ENCODE measurements around the gene GSK3A.

The GSK3A gene

DNA sequence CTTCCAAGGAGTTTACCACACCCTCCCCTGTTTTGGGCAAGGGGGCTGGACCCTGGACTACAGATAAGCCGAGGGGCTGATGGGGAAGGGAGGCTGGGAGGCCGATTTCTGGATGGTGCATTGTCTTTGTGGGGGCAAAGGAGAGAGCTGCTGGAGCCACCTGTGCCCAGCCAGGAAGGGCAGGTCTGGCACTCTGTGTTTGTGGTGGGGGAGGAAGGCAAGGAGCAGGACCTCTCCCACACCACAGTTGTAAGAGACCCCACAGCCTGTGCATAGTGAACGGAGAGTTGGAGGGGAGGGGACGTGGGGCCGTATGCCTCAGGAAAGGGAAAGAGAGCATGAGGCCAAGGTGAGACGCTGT is 43.6 kb upstream of the GSK3A start:
- H3K9me3 ChIP-seq, result no peaks in the 10 kb centered on the region
- DNase-seq, result no peak

DNA sequence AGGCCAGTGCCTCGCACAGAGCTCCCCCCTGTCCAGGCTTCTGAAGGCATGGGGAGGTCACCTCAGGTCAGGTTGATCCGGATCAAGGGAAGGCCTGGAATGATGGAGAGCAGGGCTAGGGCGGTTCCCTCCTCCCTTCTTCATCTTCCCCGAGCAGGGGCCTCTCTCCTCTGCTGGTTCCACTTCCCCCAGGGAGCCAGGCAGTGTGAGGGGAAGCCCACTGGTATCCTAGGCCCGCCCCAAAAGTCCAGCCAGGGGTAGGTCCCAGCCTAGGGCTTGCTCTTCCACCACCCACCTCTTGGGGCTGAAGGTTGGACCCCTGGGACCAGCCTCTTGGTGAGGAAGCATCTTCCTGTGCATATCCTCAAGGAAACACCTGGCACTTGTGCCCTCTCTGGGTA is 43.1 kb upstream of the GSK3A start:
- H3K4me3 ChIP-seq (ENCODE audit: low read depth, low read length), result peak overlapping the region; percentile 68
- H3K4me1 ChIP-seq, result peaks cover 27% of the 10 kb centered on the region
- TF ChIP-seq, protein P1, sequence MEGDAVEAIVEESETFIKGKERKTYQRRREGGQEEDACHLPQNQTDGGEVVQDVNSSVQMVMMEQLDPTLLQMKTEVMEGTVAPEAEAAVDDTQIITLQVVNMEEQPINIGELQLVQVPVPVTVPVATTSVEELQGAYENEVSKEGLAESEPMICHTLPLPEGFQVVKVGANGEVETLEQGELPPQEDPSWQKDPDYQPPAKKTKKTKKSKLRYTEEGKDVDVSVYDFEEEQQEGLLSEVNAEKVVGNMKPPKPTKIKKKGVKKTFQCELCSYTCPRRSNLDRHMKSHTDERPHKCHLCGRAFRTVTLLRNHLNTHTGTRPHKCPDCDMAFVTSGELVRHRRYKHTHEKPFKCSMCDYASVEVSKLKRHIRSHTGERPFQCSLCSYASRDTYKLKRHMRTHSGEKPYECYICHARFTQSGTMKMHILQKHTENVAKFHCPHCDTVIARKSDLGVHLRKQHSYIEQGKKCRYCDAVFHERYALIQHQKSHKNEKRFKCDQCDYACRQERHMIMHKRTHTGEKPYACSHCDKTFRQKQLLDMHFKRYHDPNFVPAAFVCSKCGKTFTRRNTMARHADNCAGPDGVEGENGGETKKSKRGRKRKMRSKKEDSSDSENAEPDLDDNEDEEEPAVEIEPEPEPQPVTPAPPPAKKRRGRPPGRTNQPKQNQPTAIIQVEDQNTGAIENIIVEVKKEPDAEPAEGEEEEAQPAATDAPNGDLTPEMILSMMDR (IDR thresholded peaks at IDR 0.05; ENCODE audit: low read depth, low read length), result peak; percentile 4; the same call in 1 of the 2 replicates
- H3K9me3 ChIP-seq, result no peaks in the 10 kb centered on the region
- H3K36me3 ChIP-seq, result peaks cover 38% of the 10 kb centered on the region
- H3K27me3 ChIP-seq, result no peaks in the 10 kb centered on the region
- DNase-seq, result peak; percentile 46

More for the DNA sequence above, 43.6 kb upstream of the GSK3A start:
- H3K4me3 ChIP-seq (ENCODE audit: low read depth, low read length), result peak overlapping the region; percentile 68
- peaks cover 27% of the 10 kb centered on the region for H3K4me1 ChIP-seq
- TF ChIP-seq, protein P1 (IDR thresholded peaks at IDR 0.05; ENCODE audit: low read depth, low read length), result no peak; the same call in 1 of the 2 replicates
- H3K36me3 ChIP-seq, result peaks cover 41% of the 10 kb centered on the region
- no peaks in the 10 kb centered on the region for H3K27me3 ChIP-seq

DNA sequence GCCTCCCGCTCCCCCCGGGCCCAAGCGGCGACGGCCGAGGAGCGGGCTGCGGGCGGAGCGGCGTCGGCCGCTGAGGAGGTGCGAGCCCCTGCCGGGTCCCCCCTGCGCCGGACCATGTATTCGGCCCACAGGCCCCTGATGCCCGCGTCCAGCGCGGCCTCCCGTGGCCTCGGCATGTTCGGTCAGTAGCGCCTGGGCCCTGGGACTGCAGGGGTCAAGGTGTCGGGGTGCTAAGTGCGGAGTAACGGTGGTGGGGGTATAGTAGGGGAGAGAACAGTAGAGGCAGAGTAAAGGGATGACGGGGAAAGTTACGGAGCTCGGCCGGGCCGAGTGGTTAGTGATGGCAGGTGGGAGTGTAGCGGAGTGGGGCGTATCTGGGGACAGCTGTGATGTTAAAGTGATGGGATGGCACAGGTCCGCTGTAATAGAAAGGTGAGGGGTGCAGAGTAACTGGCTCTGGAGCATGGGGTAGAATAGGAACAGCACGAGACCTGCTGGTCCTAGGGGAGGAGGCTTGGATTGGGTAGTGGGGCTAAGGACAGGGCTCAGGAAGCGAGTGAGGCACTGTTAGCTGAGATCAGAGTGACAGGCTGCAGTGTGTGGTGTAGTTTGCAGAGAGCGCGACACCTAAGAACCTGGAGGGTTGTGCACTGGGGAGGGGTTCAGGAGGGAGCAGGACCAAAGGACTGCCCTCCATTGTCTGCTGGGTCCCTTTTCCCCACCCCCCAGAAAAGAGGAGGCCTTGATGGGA is 42.4 kb upstream of the GSK3A start:
- TF ChIP-seq, protein P1 (IDR thresholded peaks at IDR 0.05; ENCODE audit: low read depth, low read length), result no peak
- peaks cover 27% of the 10 kb centered on the region for H3K4me1 ChIP-seq

DNA sequence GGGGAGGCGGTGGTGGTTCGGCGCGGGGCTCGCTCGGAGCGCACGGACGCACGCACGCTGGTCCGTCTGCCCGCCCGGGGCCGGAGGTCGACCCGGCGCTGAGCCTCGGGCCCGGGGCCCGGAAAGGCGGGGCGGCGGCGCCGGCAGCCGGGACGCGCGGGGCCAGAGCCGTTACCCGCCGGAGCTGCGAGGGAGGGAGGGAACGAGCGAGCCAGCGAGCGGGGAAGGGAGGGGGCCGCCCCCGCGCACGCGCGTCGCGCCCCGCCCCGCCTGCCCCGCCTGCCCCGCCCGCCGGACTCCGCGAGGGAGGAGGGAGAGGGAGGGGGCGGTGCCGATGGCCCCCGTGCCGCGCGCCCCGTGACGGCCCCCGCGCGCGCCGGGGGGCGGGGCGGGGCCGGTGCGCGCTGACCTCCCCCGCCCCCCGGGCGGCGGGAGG is 41.7 kb upstream of the GSK3A start:
- Histone ChIP-seq H3K4me1 (peaks cover 32% of the 10 kb centered on the region), H3K4me3 (ENCODE audit: low read depth, low read length) (no peak overlapping the region), H3K9me3 (no peaks in the 10 kb centered on the region), H3K36me3 (peaks cover 23% of the 10 kb centered on the region), H3K27me3 (no peaks in the 10 kb centered on the region)
- peak; percentile 88 for DNase-seq
- TF ChIP-seq, protein P1 (IDR thresholded peaks at IDR 0.05; ENCODE audit: low read depth, low read length), result no peak

More for the DNA sequence above, 42.4 kb upstream of the GSK3A start:
- peaks cover 30% of the 10 kb centered on the region for H3K36me3 ChIP-seq
- DNase-seq, result peak; percentile 17
- H3K27me3 ChIP-seq, result no peaks in the 10 kb centered on the region
- no peaks in the 10 kb centered on the region for H3K9me3 ChIP-seq
- peak overlapping the region; percentile 68 for H3K4me3 ChIP-seq (ENCODE audit: low read depth, low read length)

DNA sequence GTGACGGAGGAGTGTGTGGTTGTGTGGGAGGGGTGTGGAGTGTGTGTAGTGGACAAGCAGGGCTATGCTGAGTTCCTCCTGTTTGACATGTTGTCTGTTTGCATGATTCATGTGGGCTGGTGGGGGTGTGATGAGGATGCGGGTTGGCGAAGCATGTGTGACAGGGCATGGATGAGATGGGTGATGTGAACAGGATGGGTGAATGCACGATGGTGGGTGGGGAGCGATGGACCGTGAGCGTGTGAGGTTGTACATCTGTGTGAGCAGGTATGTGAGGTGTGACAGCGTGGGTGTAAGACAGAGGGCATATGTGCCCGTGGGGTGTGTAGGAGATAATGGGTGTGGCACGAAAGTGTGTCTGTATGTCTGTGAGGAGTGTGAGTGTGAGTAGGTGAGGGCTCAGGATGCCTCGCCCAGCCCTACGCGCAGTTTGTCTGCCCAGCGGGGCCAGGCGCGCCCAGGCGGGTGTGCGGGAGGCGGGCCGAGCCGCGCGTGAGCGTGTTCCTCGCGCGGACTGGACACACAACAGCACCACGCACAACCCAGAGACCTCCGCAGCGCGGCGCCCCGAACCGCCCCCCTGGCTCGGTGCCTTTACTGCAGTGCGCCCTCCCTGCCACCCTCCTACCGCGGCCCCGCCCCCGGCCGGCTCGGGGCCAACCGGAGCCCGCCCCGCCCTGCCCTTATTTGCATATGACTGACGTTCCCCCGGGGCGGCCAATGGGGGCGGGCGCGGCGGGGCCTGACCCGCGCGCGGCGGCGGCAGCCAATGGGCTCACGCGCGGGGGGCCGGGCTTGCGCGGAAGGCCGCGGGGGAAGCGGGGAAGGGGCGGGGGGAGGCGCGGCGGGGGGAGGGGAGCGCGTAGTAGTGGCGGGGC is 41.0 kb upstream of the GSK3A start:
- Histone ChIP-seq H3K4me1 (peaks cover 39% of the 10 kb centered on the region), H3K9me3 (no peaks in the 10 kb centered on the region), H3K36me3 (peaks cover 18% of the 10 kb centered on the region), H3K27me3 (no peaks in the 10 kb centered on the region), H3K4me3 (ENCODE audit: low read depth, low read length) (peak overlapping the region; percentile 51)
- TF ChIP-seq, protein P1 (IDR thresholded peaks at IDR 0.05; ENCODE audit: low read depth, low read length), result no peak
- DNase-seq, result peak; percentile 98
